H1 (cell line): ENCODE results near the gene GEMIN7. TPM values are rescaled to one million over a fixed set of nuclear protein-coding genes. Genes with fewer than 3 reads are reported as not detected.

Source experiments
- CTCF ChIA-PET: fragments of 300-600 bp; sonication (Branson Sonifier 250); formaldehyde crosslinking; loops from one replicate; lab custom pipeline; 2021; ENCODE audit not compliant: partially characterized antibody; lab: Charles Lee
- POLR2A ChIA-PET: fragments of 300-600 bp; sonication (Branson Sonifier 250); formaldehyde crosslinking; loops from one replicate; lab custom pipeline; 2021; ENCODE audit warnings: inconsistent platforms; ENCODE audit not compliant: partially characterized antibody; lab: Charles Lee
- DNase-seq, 2 experiments: peaks; one replicate each; pipeline versions ENCODE4 v3.0.0 to v3.0.0-alpha.2; 2010 to 2022; ENCODE audit warnings: low spot score in 2 of 2, low read depth in 1 of 2, mixed read lengths in 1 of 2
- FAIRE-seq: peaks from 2 replicates; lab custom pipeline; 2011; peaks lifted over from hg19 to GRCh38; lab: Jason Lieb, UNC
- H2AFZ ChIP-seq: 2 replicates; pipeline ENCODE4 v1.8.1; 2012; ENCODE audit warnings: low read length, inconsistent platforms
- H2AK5ac ChIP-seq: 2 replicates; pipeline ENCODE4 v1.6.1; 2013; ENCODE audit warnings: low read depth, low read length
- H2BK120ac ChIP-seq: replicated peaks from 2 replicates; pipeline ENCODE3; 2013; ENCODE audit warnings: low read depth, low read length, inconsistent platforms
- H2BK12ac ChIP-seq: 2 replicates; pipeline ENCODE4 v1.6.1; 2013; ENCODE audit warnings: low read depth, low read length
- H2BK15ac ChIP-seq: 2 replicates; pipeline ENCODE4 v1.6.1; 2013; ENCODE audit warnings: low read length
- H2BK20ac ChIP-seq: 2 replicates; pipeline ENCODE4 v1.6.1; 2013; ENCODE audit warnings: low read length
- H2BK5ac ChIP-seq: 2 replicates; pipeline ENCODE4 v1.6.1; 2013; ENCODE audit warnings: low read depth, low read length
- H3K14ac ChIP-seq: 2 replicates; pipeline ENCODE4 v1.6.1; 2013; ENCODE audit warnings: inconsistent platforms; ENCODE audit not compliant: insufficient read length
- H3K18ac ChIP-seq: 2 replicates; pipeline ENCODE4 v1.6.1; 2013; ENCODE audit warnings: low read length; ENCODE audit errors: extremely low read depth
- H3K23ac ChIP-seq: 2 replicates; pipeline ENCODE4 v1.6.1; 2013; ENCODE audit warnings: inconsistent platforms; ENCODE audit not compliant: insufficient read length
- H3K23me2 ChIP-seq: 2 replicates; pipeline ENCODE4 v1.6.1; 2013; ENCODE audit warnings: low read depth, low read length
- H3K27ac ChIP-seq: 2 replicates; pipeline ENCODE4 v1.6.1; 2011; ENCODE audit warnings: low read depth, low read length, inconsistent platforms
- H3K27me3 ChIP-seq, 4 experiments: replicated peaks in 1 of 4; 1 replicate in 1 of 4; 2 replicates in 3 of 4; pipeline versions ENCODE4 v1.6.1 to v1.8.1; 2011 to 2013; ENCODE audit warnings: low read length in 3 of 4, mild to moderate bottlenecking in 3 of 4, inconsistent platforms in 2 of 4, mixed read lengths in 2 of 4, moderate library complexity in 1 of 4; ENCODE audit not compliant: control insufficient read depth in 3 of 4, insufficient read depth in 3 of 4; ENCODE audit errors: extremely low read depth in 1 of 4
- H3K36me3 ChIP-seq, 4 experiments: 2 replicates each; pipeline versions ENCODE4 v1.6.1 to v1.8.1; 2011 to 2013; ENCODE audit warnings: mild to moderate bottlenecking in 4 of 4, low read length in 3 of 4, moderate library complexity in 2 of 4, control low read depth in 1 of 4, inconsistent platforms in 1 of 4; ENCODE audit not compliant: insufficient read depth in 4 of 4, control insufficient read depth in 2 of 4
- H3K4ac ChIP-seq: replicated peaks from 2 replicates; pipeline ENCODE3; 2013; ENCODE audit warnings: low read length, low read depth, mixed read lengths, inconsistent platforms; ENCODE audit not compliant: insufficient read length
- H3K4me1 ChIP-seq, 4 experiments: replicated peaks in 1 of 4; 1 replicate in 1 of 4; 2 replicates in 3 of 4; pipeline versions ENCODE4 v1.6.1 to v1.8.1; 2011 to 2013; ENCODE audit warnings: low read length in 3 of 4, inconsistent platforms in 2 of 4, mixed read lengths in 1 of 4; ENCODE audit not compliant: insufficient read depth in 4 of 4, control insufficient read depth in 3 of 4
- H3K4me2 ChIP-seq, 2 experiments: 2 replicates each; pipeline versions ENCODE4 v1.6.1 to v1.8.1; 2011 to 2013; ENCODE audit warnings: low read depth in 2 of 2, low read length in 2 of 2, control low read depth in 1 of 2, inconsistent platforms in 1 of 2, mild to moderate bottlenecking in 1 of 2; ENCODE audit not compliant: insufficient read depth in 1 of 2
- H3K4me3 ChIP-seq, 4 experiments: fragments of 200-600, 300-600 bp in 1 of 4; sonication (generic), shearing (Covaris generic), sonication (Bioruptor Twin) in 1 of 4; 2 replicates each; pipeline versions ENCODE4 v1.5.1 to v1.8.1; 2011 to 2016; ENCODE audit warnings: low read length in 4 of 4, low read depth in 3 of 4, control low read depth in 2 of 4, inconsistent platforms in 2 of 4, mild to moderate bottlenecking in 2 of 4, mixed read lengths in 1 of 4, moderate library complexity in 1 of 4; ENCODE audit not compliant: insufficient read depth in 2 of 4; ENCODE audit errors: extremely low read depth in 1 of 4
- H3K56ac ChIP-seq: replicated peaks from 2 replicates; pipeline ENCODE3; 2013; ENCODE audit warnings: low read depth, mild to moderate bottlenecking, mixed read lengths, low read length, inconsistent platforms; ENCODE audit not compliant: insufficient read length
- H3K79me1 ChIP-seq: 2 replicates; pipeline ENCODE4 v1.6.1; 2013; ENCODE audit warnings: low read depth, low read length, control low read depth
- H3K79me2 ChIP-seq, 2 experiments: 2 replicates each; pipeline versions ENCODE4 v1.6.1 to v1.8.1; 2012 to 2013; ENCODE audit warnings: low read length in 2 of 2, mild to moderate bottlenecking in 2 of 2, inconsistent platforms in 1 of 2; ENCODE audit not compliant: insufficient read depth in 2 of 2, control insufficient read depth in 1 of 2
- H3K9ac ChIP-seq, 4 experiments: replicated peaks in 1 of 4; 1 replicate in 1 of 4; 2 replicates in 3 of 4; pipeline versions ENCODE4 v1.6.1 to v1.8.1; 2011 to 2013; ENCODE audit warnings: low read depth in 3 of 4, low read length in 3 of 4, control low read depth in 2 of 4, mild to moderate bottlenecking in 2 of 4, moderate library complexity in 2 of 4, inconsistent platforms in 1 of 4; ENCODE audit errors: extremely low read depth in 1 of 4
- H3K9me3 ChIP-seq, 2 experiments: 2 replicates each; pipeline versions ENCODE4 v1.6.1 to v1.8.1; 2012 to 2013; ENCODE audit warnings: mild to moderate bottlenecking in 2 of 2, moderate library complexity in 2 of 2, control low read depth in 1 of 2, inconsistent platforms in 1 of 2, low read depth in 1 of 2, low read length in 1 of 2, mixed read lengths in 1 of 2; ENCODE audit not compliant: insufficient read depth in 2 of 2
- H4K20me1 ChIP-seq, 2 experiments: replicated peaks in 1 of 2; 2 replicates each; pipeline versions ENCODE3 to v1.8.1; 2011 to 2013; ENCODE audit warnings: inconsistent platforms in 2 of 2, low read length in 2 of 2, mild to moderate bottlenecking in 1 of 2; ENCODE audit not compliant: insufficient read depth in 2 of 2, control insufficient read depth in 1 of 2
- H4K5ac ChIP-seq: 2 replicates; pipeline ENCODE4 v1.6.1; 2013; ENCODE audit warnings: low read length, low read depth, mixed read lengths, inconsistent platforms; ENCODE audit not compliant: insufficient read length
- H4K8ac ChIP-seq: 2 replicates; pipeline ENCODE4 v1.8.0; 2013; ENCODE audit warnings: mild to moderate bottlenecking, moderate library complexity, low read length, inconsistent platforms; ENCODE audit not compliant: insufficient read depth; ENCODE audit errors: extremely low read depth
- H4K91ac ChIP-seq: replicated peaks from 2 replicates; pipeline ENCODE3; 2013; ENCODE audit warnings: low read length, mixed read lengths, inconsistent platforms; ENCODE audit not compliant: insufficient read length
- BACH1 ChIP-seq: IDR thresholded peaks from 2 replicates; pipeline ENCODE4 v1.6.1; 2012; ENCODE audit warnings: low read length, improper control_type of control experiment
- CTBP2 ChIP-seq: IDR thresholded peaks from 2 replicates; pipeline ENCODE4 v1.7.0; 2011; ENCODE audit warnings: borderline replicate concordance, mild to moderate bottlenecking, moderate library complexity, mixed read lengths, low read length; ENCODE audit not compliant: insufficient read depth, insufficient read length
- E2F6 ChIP-seq: IDR thresholded peaks from 2 replicates; pipeline ENCODE4 v1.6.1; 2012; ENCODE audit warnings: inconsistent platforms
- JUN ChIP-seq: IDR thresholded peaks from 2 replicates; pipeline ENCODE4 v1.6.1; 2011; ENCODE audit warnings: low read depth, mild to moderate bottlenecking, improper control_type of control experiment, low read length
- POU5F1 ChIP-seq: IDR thresholded peaks from 2 replicates; pipeline ENCODE4 v1.6.1; 2011; ENCODE audit warnings: low read depth, mild to moderate bottlenecking, low read length, moderate library complexity
- SAP30 ChIP-seq: fragments of 300-600 bp; sonication (generic); IDR thresholded peaks from 2 replicates; pipeline ENCODE4 v1.7.1; 2012; ENCODE audit warnings: low read length, moderate library complexity, mild to moderate bottlenecking, inconsistent platforms; ENCODE audit not compliant: insufficient read depth, insufficient replicate concordance
- SP1 ChIP-seq: IDR thresholded peaks from 2 replicates; pipeline ENCODE4 v1.6.1; 2011; ENCODE audit warnings: low read depth, low read length
- TAF1 ChIP-seq: IDR thresholded peaks from 2 replicates; pipeline ENCODE4 v1.6.1; 2011; ENCODE audit warnings: mild to moderate bottlenecking, low read depth, low read length
- TAF7 ChIP-seq: optimal IDR thresholded peaks from 2 replicates; pipeline ENCODE3; 2011; ENCODE audit warnings: low read depth, mild to moderate bottlenecking, inconsistent platforms, low read length, moderate library complexity, borderline replicate concordance
- USF2 ChIP-seq: IDR thresholded peaks from 2 replicates; pipeline ENCODE4 v1.6.1; 2011; ENCODE audit warnings: low read length, improper control_type of control experiment
- WGBS, 2 experiments: shearing (Covaris generic) in 1 of 2; methylation state at CpG; one replicate each; pipeline versions ENCODE4 v1.1.6 to v1.1.7; 2013 to 2015; ENCODE audit warnings: low lambda C conversion rate in 2 of 2, mixed read lengths in 2 of 2, inconsistent platforms in 1 of 2, low coverage in 1 of 2, missing lambda C conversion rate in 1 of 2; ENCODE audit not compliant: insufficient replicate concordance in 2 of 2, insufficient coverage in 1 of 2, insufficient read length in 1 of 2; ENCODE audit errors: extremely low coverage in 1 of 2, missing lambda C conversion rate in 1 of 2; 5-methylcytosine and 5-hydroxymethylcytosine counted together
- polyA plus RNA-seq, 7 experiments: library from polyadenylated mRNA; depleted of rRNA in 3 of 7; stranded (reverse) in 5 of 7; unstranded in 2 of 7; fragments of >200 nt in 5 of 7; fragments of 200-250 nt in 2 of 7; gene quantifications; 1 replicate in 5 of 7; 2 replicates in 1 of 7; 4 replicates in 1 of 7; pipeline versions ENCODE4 v1.2.1 to v1.2.3, GENCODE V29; 2011 to 2013; ENCODE audit warnings: missing spikeins in 2 of 7, mixed read lengths in 2 of 7
- total RNA-seq: library from RNA; stranded (reverse); fragmentation: NEBNext Ultra II Directional; extraction: Animal tissue kit (Norgen Biotek cat#: 25700); gene quantifications from 2 replicates; pipeline ENCODE4 v1.2.1, GENCODE V29; 2021

Gene GEMIN7
- total and polyA plus RNA-seq, 2 of the 8 experiments (the other 6 are each of a cell fraction or from before 2014, with no cell fraction given) = 48.0 to 91.6 TPM

GRCh38 chr19:45079911-45080370 lies 881 bp downstream of the GEMIN7 start:
- CTCF ChIA-PET = interaction anchor here (0.5 to 4.1 kb wide), 6 partner anchors 11 to 1547 kb away, joined by 3 to 39 read pairs (median 4); partner anchors contain the start of genes PPP1R37 and ZNF575
- peak; percentile 72 for FAIRE-seq
- 0% methylated on average over 6 of the region's 6 CpGs; no CpG with 5 or more reads in 1 of the 2 experiments for WGBS, 2 experiments
- TF ChIP-seq POU5F1 (no peak), TAF7 (no peak), E2F6 (0 out of 2 replicates have a peak, but pooled peaks have one; percentile 12), SP1 (peak; percentile 69; the same call in 1 of the 2 replicates), SAP30 (peak; percentile 5), BACH1 (no peak), TAF1 (0 out of 2 replicates have a peak, but pooled peaks have one; percentile 30), USF2 (no peak), CTBP2 (no peak), JUN (no peak)

More at GRCh38 chr19:45079911-45080370, 881 bp downstream of the GEMIN7 start:
- Histone ChIP-seq H2BK12ac (peak overlapping the region; percentile 87), H3K18ac (peak overlapping the region; percentile 99), H3K4me2 (peak overlapping the region; percentile 87 to 99), H2AFZ (no peak overlapping the region), H3K14ac (no peak overlapping the region), H3K56ac (peak overlapping the region; percentile 65), H4K20me1 (peaks cover 0 to 2% of the 10 kb centered on the region in 2 experiments), H2AK5ac (0 out of 2 replicates have a peak overlapping the region, but pooled peaks have one; percentile 75), H3K23ac (no peak overlapping the region), H2BK20ac (0 out of 2 replicates have a peak overlapping the region, but pooled peaks have one; percentile 80), H3K79me2 (peaks cover 5 to 34% of the 10 kb centered on the region in 2 experiments), H3K27me3 (no peaks in the 10 kb centered on the region), H3K9me3 (no peaks in the 10 kb centered on the region), H2BK15ac (peak overlapping the region; percentile 98; the same call in 1 of the 2 replicates), H3K4me1 (peaks cover 10 to 31% (median 16%) of the 10 kb centered on the region in 4 experiments), H3K9ac (peak overlapping the region in 3 of 4 experiments; percentile 82 to 89 (median 82); a peak in 6 of 7 replicates), H3K36me3 (peaks cover 0 to 18% (median 4%) of the 10 kb centered on the region in 4 experiments; a peak in 4 of 8 replicates), H4K8ac (no peak overlapping the region), H3K27ac (peak overlapping the region; percentile 94), H3K23me2 (peaks cover 17% of the 10 kb centered on the region), H4K91ac (peak overlapping the region; percentile 59), H2BK5ac (peak overlapping the region; percentile 97), H3K4ac (no peak overlapping the region), H2BK120ac (no peak overlapping the region), H3K79me1 (peaks cover 9% of the 10 kb centered on the region), H4K5ac (peak overlapping the region; percentile 40), H3K4me3 (peak overlapping the region; percentile 87 to 98 (median 94))
- POLR2A ChIA-PET = interaction anchor here (0.7 to 8.5 kb wide), 26 partner anchors 11 to 283 kb away, joined by 3 to 230 read pairs (median 4); partner anchors contain the start of genes APOE, BLOC1S3, CLASRP and CLPTM1
- DNase-seq = peak in 1 of 2 experiments; percentile 72
